HL-60 (cell line): ENCODE data around the gene MBTD1.

ENCODE experiments used
- DNase-seq, 2 experiments: peaks; one replicate each; pipeline ENCODE4 v3.0.0-alpha.2; 2010 to 2020; ENCODE audit warnings: low read depth in 1 of 2, low spot score in 1 of 2
- H3K27ac ChIP-seq: fragments of 250-450 bp; sonication (Bioruptor Pico); replicated peaks from 2 replicates; pipeline ENCODE4 v1.5.1; 2020; ENCODE audit warnings: mild to moderate bottlenecking, moderate library complexity
- H3K27me3 ChIP-seq: fragments of 250-450 bp; sonication (Bioruptor Pico); 2 replicates; pipeline ENCODE4 v1.5.1; 2021; ENCODE audit warnings: mild to moderate bottlenecking, moderate library complexity; ENCODE audit not compliant: insufficient read depth, poor library complexity, severe bottlenecking
- H3K4me3 ChIP-seq: replicated peaks from 2 replicates; pipeline ENCODE4 v1.5.1; 2011; ENCODE audit warnings: mild to moderate bottlenecking, control low read depth, low read length; ENCODE audit not compliant: insufficient read depth
- POLR2AphosphoS5 ChIP-seq: IDR thresholded peaks from 2 replicates; pipeline ENCODE4 v1.6.1; 2012; ENCODE audit warnings: low read depth
- SPI1 ChIP-seq: IDR thresholded peaks from 2 replicates; pipeline ENCODE4 v1.6.1; 2012; ENCODE audit warnings: low read depth, mild to moderate bottlenecking, borderline replicate concordance

Gene MBTD1

DNA sequence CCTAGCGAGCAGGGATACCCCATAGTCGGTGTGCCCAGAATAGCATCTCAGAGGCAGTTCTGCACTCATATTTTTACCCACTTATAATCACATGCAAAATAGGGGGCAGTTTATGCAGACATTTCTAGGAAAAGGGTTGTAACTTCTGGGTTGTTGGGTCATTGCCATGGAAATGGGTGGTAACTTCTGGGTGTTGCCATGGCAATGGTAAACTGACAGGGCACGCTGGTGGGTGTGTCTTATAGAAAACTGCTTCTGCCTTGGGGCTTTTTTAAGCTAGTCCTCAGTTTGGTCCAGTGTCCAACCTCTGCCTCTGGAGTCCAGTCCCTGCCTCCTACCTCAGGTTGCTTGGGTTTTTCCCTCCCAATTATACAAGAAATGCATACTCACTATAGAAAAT lies 131.8 kb downstream of the MBTD1 start:
- DNase-seq: no peak
- TF ChIP-seq SPI1 (no peak), POLR2AphosphoS5 (no peak)
- Histone ChIP-seq H3K4me3 (no peak overlapping the region), H3K27me3 (no peaks in the 10 kb centered on the region), H3K27ac (no peak overlapping the region)
